GM23248 (cell line): ENCODE results near the gene EEF2K. TPM values are rescaled to one million over a fixed set of nuclear protein-coding genes. Genes with fewer than 3 reads are reported as not detected.

Source experiments
- DNase-seq: peaks from one replicate; pipeline ENCODE4 v3.0.0-alpha.2; 2015
- H2AFZ ChIP-seq: fragments of 200-600 bp; sonication (generic); 2 replicates; pipeline ENCODE4 v1.6.1; 2016; ENCODE audit warnings: antibody characterized with exemption
- H3F3A ChIP-seq: fragments of 200-600 bp; sonication (generic); 2 replicates; pipeline ENCODE4 v1.6.1; 2016; ENCODE audit warnings: mild to moderate bottlenecking, antibody characterized with exemption, mixed run types; ENCODE audit not compliant: insufficient read depth
- H3K27ac ChIP-seq: fragments of 200-600 bp; sonication (generic); 2 replicates; pipeline ENCODE4 v1.5.1; 2016; ENCODE audit warnings: mild to moderate bottlenecking
- H3K27me3 ChIP-seq: fragments of 200-600 bp; sonication (generic); replicated peaks from 2 replicates; pipeline ENCODE4 v1.6.1; 2016; ENCODE audit warnings: mild to moderate bottlenecking; ENCODE audit not compliant: insufficient read depth
- H3K36me3 ChIP-seq: fragments of 200-600 bp; sonication (generic); 2 replicates; pipeline ENCODE4 v1.6.1; 2016; ENCODE audit warnings: low read depth, mild to moderate bottlenecking
- H3K4me1 ChIP-seq: fragments of 200-600 bp; sonication (generic); 2 replicates; pipeline ENCODE4 v1.6.1; 2016; ENCODE audit warnings: mild to moderate bottlenecking; ENCODE audit not compliant: insufficient read depth
- H3K4me2 ChIP-seq: fragments of 200-600 bp; sonication (generic); one replicate; pipeline ENCODE4 v1.6.1; 2016; ENCODE audit warnings: mild to moderate bottlenecking; ENCODE audit not compliant: unreplicated experiment
- H3K4me3 ChIP-seq: fragments of 200-600 bp; sonication (generic); 2 replicates; pipeline ENCODE4 v1.5.1; 2016; ENCODE audit warnings: mild to moderate bottlenecking
- H3K79me2 ChIP-seq: fragments of 200-600 bp; sonication (generic); 2 replicates; pipeline ENCODE4 v1.6.1; 2016; ENCODE audit warnings: mild to moderate bottlenecking; ENCODE audit not compliant: insufficient read depth
- H3K9ac ChIP-seq: fragments of 200-600 bp; sonication (generic); 2 replicates; pipeline ENCODE4 v1.6.1; 2016; ENCODE audit warnings: mild to moderate bottlenecking
- H3K9me2 ChIP-seq: fragments of 200-600 bp; sonication (generic); 2 replicates; pipeline ENCODE4 v1.6.1; 2016; ENCODE audit warnings: mixed run types, mild to moderate bottlenecking, moderate library complexity; ENCODE audit not compliant: insufficient read depth
- H3K9me3 ChIP-seq: fragments of 200-600 bp; sonication (generic); one replicate; pipeline ENCODE4 v1.6.1; 2017; ENCODE audit warnings: low read depth
- H4K20me1 ChIP-seq: fragments of 200-600 bp; sonication (generic); 2 replicates; pipeline ENCODE4 v1.6.0; 2016; ENCODE audit not compliant: insufficient read depth
- EZH2 ChIP-seq: fragments of 200-600 bp; sonication (generic); IDR thresholded peaks from 2 replicates; pipeline ENCODE4 v1.6.1; 2018; ENCODE audit warnings: antibody characterized with exemption, mild to moderate bottlenecking; ENCODE audit not compliant: insufficient read depth, poor library complexity, severe bottlenecking
- EZH2phosphoT487 ChIP-seq: fragments of 200-600 bp; sonication (generic); IDR thresholded peaks from 2 replicates; pipeline ENCODE4 v1.6.1; 2018; ENCODE audit warnings: antibody characterized with exemption, moderate library complexity, mild to moderate bottlenecking, low read depth; ENCODE audit not compliant: insufficient read depth
- WGBS, 2 experiments: methylation state at CpG; one replicate each; pipeline ENCODE4 v1.1.6; 2015 to 2017; ENCODE audit warnings: low lambda C conversion rate in 2 of 2, low coverage in 1 of 2; ENCODE audit errors: missing lambda C conversion rate in 2 of 2; 5-methylcytosine and 5-hydroxymethylcytosine counted together
- in situ Hi-C: fragments of 300-500 bp; cut with MboI; formaldehyde crosslinking; loops from 2 replicates; pipeline ENCODE4 v1.15.0; 2020
- polyA plus RNA-seq: library from polyadenylated mRNA; unstranded; fragments of >200 nt; fragmentation: Nextera tagmentation; extraction: Ambion mirVana; gene quantifications from 2 replicates; pipeline ENCODE4 v1.2.1, GENCODE V29; 2016
- total RNA-seq: library from RNA; depleted of rRNA; stranded (reverse); fragments of >200 nt; shearing (Covaris generic); gene quantifications from 2 replicates; pipeline ENCODE4 v1.2.3, GENCODE V29; 2014

Gene EEF2K
- total and polyA plus RNA-seq, 2 experiments from 2014 or later = 8.7 to 16.6 TPM

DNA sequence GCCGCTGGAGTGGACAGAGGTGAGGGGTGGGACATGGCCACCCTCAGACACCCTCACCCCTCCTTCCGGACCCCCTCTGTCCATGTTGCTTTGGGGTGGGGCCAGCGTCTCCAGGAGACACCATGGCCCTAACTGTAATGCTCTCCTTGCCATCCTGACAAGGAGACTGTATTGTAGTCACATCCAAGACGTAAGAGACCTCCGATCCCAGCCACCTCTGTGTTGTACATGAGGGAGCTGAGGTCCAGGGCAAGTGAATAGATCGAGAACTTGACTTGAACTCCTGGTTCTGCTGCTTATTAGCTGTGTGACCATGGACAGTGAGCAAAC is 121.3 kb downstream of the EEF2K start:
- in situ Hi-C loops = no loop called here
- no peak for DNase-seq
- peaks cover 22% of the 10 kb centered on the region; the same call in 1 of the 2 replicates for H3F3A ChIP-seq
- H2AFZ ChIP-seq = no peak overlapping the region
- no peaks in the 10 kb centered on the region for H3K9me2 ChIP-seq
- H3K27me3 ChIP-seq = no peaks in the 10 kb centered on the region
- H3K79me2 ChIP-seq = peaks cover 10% of the 10 kb centered on the region; the same call in 1 of the 2 replicates
- no peak overlapping the region for H3K4me3 ChIP-seq
- no peak overlapping the region for H3K9ac ChIP-seq
- WGBS, 2 experiments = 81 to 82% methylated on average over 6 of the region's 6 CpGs
- H3K9me3 ChIP-seq = no peaks in the 10 kb centered on the region
- no peak for TF ChIP-seq EZH2phosphoT487
- TF ChIP-seq EZH2 = no peak
- peaks cover 17% of the 10 kb centered on the region for H3K36me3 ChIP-seq
- H4K20me1 ChIP-seq = no peaks in the 10 kb centered on the region
- no peak overlapping the region for H3K27ac ChIP-seq
- H3K4me2 ChIP-seq = no peak overlapping the region
- H3K4me1 ChIP-seq = no peaks in the 10 kb centered on the region

DNA sequence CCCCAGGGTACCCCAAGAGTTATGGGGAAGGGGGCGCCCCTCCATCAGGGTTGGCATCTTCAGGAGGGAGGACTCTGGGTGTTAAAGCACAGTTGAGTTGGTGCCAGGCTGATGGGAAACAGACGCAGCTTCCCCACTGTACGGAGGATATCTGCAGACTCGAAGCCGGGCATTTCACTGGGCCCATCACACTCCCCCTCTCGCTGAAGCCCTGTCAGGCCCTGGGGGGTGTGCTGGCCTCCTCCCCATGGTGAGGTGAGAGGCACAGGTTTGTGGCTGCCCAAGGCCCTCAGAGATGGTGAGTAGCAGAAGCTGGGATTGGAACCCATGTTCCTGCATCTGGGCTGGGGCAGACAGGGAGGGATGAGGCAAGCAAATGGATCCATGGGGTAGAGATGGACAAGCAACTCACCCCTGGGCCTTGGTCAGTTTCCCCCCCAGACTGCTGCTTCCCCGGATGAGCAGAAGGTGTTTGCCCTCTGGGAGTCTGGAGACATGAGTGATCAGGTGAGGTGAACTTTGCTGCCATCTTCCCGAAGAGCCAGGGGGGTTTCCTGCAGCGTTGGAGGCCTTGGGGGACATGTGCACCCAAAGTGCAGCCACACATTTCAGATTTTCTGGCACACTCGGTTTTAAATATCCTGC is 122.1 kb downstream of the EEF2K start:
- Histone ChIP-seq H3K27ac (no peak overlapping the region), H3K9ac (no peak overlapping the region), H3K36me3 (peaks cover 18% of the 10 kb centered on the region), H2AFZ (no peak overlapping the region), H3K9me3 (no peaks in the 10 kb centered on the region), H3K79me2 (peaks cover 12% of the 10 kb centered on the region; the same call in 1 of the 2 replicates), H4K20me1 (no peaks in the 10 kb centered on the region), H3K4me3 (no peak overlapping the region), H3K9me2 (no peaks in the 10 kb centered on the region), H3K27me3 (no peaks in the 10 kb centered on the region), H3K4me1 (no peaks in the 10 kb centered on the region), H3K4me2 (no peak overlapping the region), H3F3A (peaks cover 24% of the 10 kb centered on the region; the same call in 1 of the 2 replicates)
- in situ Hi-C loops = no loop called here
- WGBS, 2 experiments = 56 to 64% methylated on average over 10 of the region's 10 CpGs
- DNase-seq = no peak
- TF ChIP-seq EZH2phosphoT487 (no peak), EZH2 (no peak)

DNA sequence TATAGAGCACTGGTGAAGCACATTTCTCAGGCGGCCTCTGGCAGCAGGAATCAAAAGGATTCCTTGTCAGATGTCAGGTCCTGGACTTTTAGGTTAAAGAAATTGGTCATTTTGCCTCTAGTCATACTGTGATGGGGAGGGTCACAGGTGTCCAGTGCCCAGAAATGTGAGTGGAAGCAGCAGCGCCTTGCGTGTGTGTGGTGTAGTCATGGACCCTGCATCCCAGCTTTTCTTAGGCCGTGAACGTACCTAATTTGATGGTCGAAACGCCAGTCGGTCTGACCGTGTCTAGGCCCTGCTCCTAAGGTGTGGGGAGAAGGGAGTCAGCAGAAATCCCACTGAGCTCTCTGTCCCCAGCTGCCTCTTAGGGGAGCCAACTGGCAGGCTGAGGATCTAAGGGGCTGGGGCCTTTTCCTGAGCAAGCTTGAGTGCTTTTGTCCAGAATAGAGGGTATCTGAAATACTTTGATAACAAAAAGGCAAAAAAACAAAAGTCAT is 123.2 kb downstream of the EEF2K start:
- no peaks in the 10 kb centered on the region for H3K9me2 ChIP-seq
- H3K4me3 ChIP-seq = no peak overlapping the region
- H4K20me1 ChIP-seq = no peaks in the 10 kb centered on the region
- H3K9me3 ChIP-seq = no peaks in the 10 kb centered on the region
- no peaks in the 10 kb centered on the region for H3K27me3 ChIP-seq
- H2AFZ ChIP-seq = no peak overlapping the region
- in situ Hi-C loops = no loop called here
- H3K4me1 ChIP-seq = no peaks in the 10 kb centered on the region
- TF ChIP-seq EZH2phosphoT487 = no peak
- no peak for TF ChIP-seq EZH2
- peaks cover 27% of the 10 kb centered on the region for H3K36me3 ChIP-seq
- H3K4me2 ChIP-seq = no peak overlapping the region
- DNase-seq = no peak
- no peak overlapping the region for H3K27ac ChIP-seq
- 90% methylated on average over 9 of the region's 9 CpGs for WGBS, 2 experiments
- H3K9ac ChIP-seq = no peak overlapping the region
- peaks cover 34% of the 10 kb centered on the region for H3F3A ChIP-seq
- peaks cover 22% of the 10 kb centered on the region for H3K79me2 ChIP-seq

DNA sequence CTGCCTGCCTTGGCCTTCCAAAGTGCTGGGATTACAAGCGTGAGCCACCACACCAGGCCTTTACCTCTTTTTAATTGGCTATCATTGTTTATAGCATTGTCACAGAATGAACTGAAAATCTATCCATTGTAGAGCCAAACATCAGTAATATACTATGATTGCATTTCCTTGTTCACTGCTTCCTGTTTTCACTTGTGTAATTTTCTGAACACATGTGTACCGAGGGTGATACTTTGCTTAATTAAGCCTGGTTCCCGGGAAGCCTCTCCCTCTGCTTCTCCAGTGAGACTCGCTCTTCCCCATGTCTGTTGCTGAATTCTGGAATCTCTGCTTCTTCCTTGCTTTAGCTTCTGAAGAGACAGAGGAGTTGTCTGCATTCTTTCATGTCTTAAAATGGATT is 124.2 kb downstream of the EEF2K start:
- Histone ChIP-seq H3F3A (peaks cover 43% of the 10 kb centered on the region), H3K4me1 (no peaks in the 10 kb centered on the region), H3K9ac (no peak overlapping the region), H3K9me2 (no peaks in the 10 kb centered on the region), H3K9me3 (no peaks in the 10 kb centered on the region), H3K79me2 (peaks cover 29% of the 10 kb centered on the region), H3K4me2 (no peak overlapping the region), H3K27me3 (no peaks in the 10 kb centered on the region), H3K4me3 (no peak overlapping the region), H2AFZ (no peak overlapping the region), H3K36me3 (peaks cover 37% of the 10 kb centered on the region), H4K20me1 (no peaks in the 10 kb centered on the region), H3K27ac (no peak overlapping the region)
- DNase-seq = no peak
- TF ChIP-seq EZH2 (no peak), EZH2phosphoT487 (no peak)
- in situ Hi-C loops = no loop called here
- 84 to 86% methylated on average over 4 of the region's 4 CpGs for WGBS, 2 experiments
